Nephron (organoid): ENCODE measurements around the gene ABCB9.

Source experiments
- H3K27ac Mint-ChIP-seq, 3 experiments: 2 replicates each; pipeline ENCODE4 v1.8.0; 2020; ENCODE audit warnings: mixed read lengths in 3 of 3, mild to moderate bottlenecking in 2 of 3, moderate library complexity in 1 of 3
- H3K27me3 Mint-ChIP-seq: 2 replicates; pipeline ENCODE4 v1.8.0; 2021; ENCODE audit warnings: low read depth, mild to moderate bottlenecking, moderate library complexity, mixed read lengths
- H3K36me3 Mint-ChIP-seq: 2 replicates; pipeline ENCODE4 v1.8.0; 2020; ENCODE audit warnings: low read depth, mixed read lengths
- H3K4me1 Mint-ChIP-seq: 2 replicates; pipeline ENCODE4 v1.8.0; 2020; ENCODE audit warnings: mixed read lengths
- H3K4me3 Mint-ChIP-seq, 3 experiments: 2 replicates each; pipeline ENCODE4 v1.8.0; 2020; ENCODE audit warnings: mild to moderate bottlenecking in 3 of 3, mixed read lengths in 3 of 3, moderate library complexity in 2 of 3
- H3K9me3 Mint-ChIP-seq: 2 replicates; pipeline ENCODE4 v1.8.0; 2020; ENCODE audit warnings: mixed read lengths
- TF ChIP-seq, protein P1 (sequence below), 3 experiments: fragments of 200-600 bp; sonication (generic); IDR thresholded peaks; one replicate each; pipeline ENCODE4 v1.5.0; 2021; ENCODE audit warnings: antibody characterized with exemption in 3 of 3; ENCODE audit not compliant: unreplicated experiment in 3 of 3

ABCB9 gene

DNA sequence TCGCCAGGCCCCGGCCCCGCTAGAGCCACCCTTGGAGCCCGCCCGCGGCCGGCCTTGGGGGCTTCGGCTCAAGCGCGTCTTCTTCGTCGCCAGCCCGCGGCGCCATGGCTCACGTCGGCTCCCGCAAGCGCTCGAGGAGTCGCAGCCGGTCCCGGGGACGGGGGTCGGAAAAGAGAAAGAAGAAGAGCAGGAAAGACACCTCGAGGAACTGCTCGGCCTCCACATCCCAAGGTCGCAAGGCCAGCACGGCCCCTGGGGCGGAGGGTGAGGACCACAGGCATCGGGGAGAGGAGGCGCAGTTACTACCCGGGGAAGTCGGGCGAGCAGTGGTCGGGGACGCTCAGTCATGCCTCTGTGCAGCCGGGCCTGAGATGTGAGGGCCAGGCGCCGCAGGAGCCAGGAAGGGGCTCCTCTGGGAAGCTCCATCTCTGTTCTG lies 14.8 kb upstream of the ABCB9 start:
- TF ChIP-seq, protein P1, sequence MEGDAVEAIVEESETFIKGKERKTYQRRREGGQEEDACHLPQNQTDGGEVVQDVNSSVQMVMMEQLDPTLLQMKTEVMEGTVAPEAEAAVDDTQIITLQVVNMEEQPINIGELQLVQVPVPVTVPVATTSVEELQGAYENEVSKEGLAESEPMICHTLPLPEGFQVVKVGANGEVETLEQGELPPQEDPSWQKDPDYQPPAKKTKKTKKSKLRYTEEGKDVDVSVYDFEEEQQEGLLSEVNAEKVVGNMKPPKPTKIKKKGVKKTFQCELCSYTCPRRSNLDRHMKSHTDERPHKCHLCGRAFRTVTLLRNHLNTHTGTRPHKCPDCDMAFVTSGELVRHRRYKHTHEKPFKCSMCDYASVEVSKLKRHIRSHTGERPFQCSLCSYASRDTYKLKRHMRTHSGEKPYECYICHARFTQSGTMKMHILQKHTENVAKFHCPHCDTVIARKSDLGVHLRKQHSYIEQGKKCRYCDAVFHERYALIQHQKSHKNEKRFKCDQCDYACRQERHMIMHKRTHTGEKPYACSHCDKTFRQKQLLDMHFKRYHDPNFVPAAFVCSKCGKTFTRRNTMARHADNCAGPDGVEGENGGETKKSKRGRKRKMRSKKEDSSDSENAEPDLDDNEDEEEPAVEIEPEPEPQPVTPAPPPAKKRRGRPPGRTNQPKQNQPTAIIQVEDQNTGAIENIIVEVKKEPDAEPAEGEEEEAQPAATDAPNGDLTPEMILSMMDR (IDR thresholded peaks at IDR 0.05; ENCODE audit: unreplicated experiment in 3 of 3): no peak
- Mint-ChIP-seq H3K27me3 (no peaks in the 10 kb centered on the region), H3K27ac (peak overlapping the region in 2 of 3 experiments; percentile 37 to 39), H3K9me3 (no peaks in the 10 kb centered on the region), H3K4me3 (peak overlapping the region; percentile 90 to 93 (median 91)), H3K36me3 (no peaks in the 10 kb centered on the region), H3K4me1 (peaks cover 45% of the 10 kb centered on the region)

DNA sequence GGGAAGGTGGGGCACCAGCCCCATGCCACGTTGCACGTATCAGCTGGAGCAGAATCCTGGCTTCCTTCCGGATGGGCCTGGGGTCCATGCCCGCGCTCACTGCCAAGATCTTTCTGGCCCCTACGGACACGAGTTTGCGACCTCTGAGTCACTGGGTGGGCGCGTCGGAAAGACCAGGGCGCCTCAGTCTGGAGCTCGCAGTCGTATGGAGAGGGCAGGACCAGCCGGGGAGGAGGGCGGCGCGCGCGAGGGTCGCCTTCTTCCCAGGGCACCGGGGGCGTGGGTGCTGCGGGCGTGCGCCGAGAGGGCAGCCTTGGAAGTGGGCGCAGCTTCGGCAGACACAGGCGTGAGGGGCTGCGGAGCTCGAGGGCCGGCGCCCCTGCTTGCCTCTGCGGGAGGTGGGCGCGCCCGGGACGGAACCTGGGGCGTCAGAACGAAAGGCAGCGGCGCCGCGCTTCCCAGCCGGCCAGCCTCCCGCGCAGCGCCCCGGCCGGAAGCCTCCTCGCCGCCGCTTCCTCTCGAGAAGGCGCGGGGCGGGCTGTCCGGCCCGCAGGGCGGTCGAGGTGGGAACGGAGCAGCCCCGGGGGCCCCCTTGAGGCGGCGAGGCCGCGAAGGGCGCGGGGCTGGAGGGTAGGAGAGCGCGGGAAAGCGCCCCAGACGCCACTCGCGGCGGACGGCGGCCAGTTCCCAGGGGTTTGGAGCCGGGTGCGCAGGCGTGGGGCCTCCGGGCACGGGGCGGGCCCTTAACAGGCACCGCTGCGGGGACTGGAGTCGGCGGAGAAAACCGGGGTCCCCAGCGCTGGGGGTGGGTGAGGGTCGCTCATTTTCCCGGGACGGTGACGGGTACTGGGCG lies 14.1 kb upstream of the ABCB9 start, which contains the start of gene ARL6IP4:
ARL6IP4 (plus strand) TSS at position 499 of the 853 bp plus-strand sequence. CDS start 459 bp downstream, outside the sequence.
- Mint-ChIP-seq H3K27me3 (no peaks in the 10 kb centered on the region), H3K4me1 (peaks cover 48% of the 10 kb centered on the region), H3K27ac (peak within 1 kb of the TSS; percentile 86 to 97 (median 87)), H3K36me3 (no peaks in the 10 kb centered on the region), H3K9me3 (no peaks in the 10 kb centered on the region), H3K4me3 (peak within 1 kb of the TSS; percentile 91 to 94 (median 93))
- TF ChIP-seq, protein P1 (IDR thresholded peaks at IDR 0.05; ENCODE audit: unreplicated experiment in 3 of 3): no peak

DNA sequence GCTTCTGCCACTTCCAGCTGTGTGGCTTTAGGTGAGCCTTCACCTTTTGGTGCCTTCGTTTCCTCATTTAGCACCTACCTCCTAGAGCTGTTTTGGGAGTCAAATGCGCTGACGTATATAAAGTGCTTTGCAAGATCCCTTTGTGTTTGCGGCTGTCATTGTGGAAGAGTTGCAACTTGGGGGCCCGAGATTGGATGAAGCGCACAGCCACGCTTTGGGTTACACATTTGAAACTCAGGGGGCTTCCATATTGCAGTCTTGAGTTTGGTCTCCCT lies 13.6 kb upstream of the ABCB9 start:
- Mint-ChIP-seq H3K27me3 (no peaks in the 10 kb centered on the region), H3K27ac (peak overlapping the region; percentile 86 to 97 (median 87)), H3K36me3 (no peaks in the 10 kb centered on the region), H3K4me1 (peaks cover 47% of the 10 kb centered on the region), H3K4me3 (peak overlapping the region; percentile 91 to 94 (median 93)), H3K9me3 (no peaks in the 10 kb centered on the region)
- TF ChIP-seq, protein P1 (IDR thresholded peaks at IDR 0.05; ENCODE audit: unreplicated experiment in 3 of 3): no peak

DNA sequence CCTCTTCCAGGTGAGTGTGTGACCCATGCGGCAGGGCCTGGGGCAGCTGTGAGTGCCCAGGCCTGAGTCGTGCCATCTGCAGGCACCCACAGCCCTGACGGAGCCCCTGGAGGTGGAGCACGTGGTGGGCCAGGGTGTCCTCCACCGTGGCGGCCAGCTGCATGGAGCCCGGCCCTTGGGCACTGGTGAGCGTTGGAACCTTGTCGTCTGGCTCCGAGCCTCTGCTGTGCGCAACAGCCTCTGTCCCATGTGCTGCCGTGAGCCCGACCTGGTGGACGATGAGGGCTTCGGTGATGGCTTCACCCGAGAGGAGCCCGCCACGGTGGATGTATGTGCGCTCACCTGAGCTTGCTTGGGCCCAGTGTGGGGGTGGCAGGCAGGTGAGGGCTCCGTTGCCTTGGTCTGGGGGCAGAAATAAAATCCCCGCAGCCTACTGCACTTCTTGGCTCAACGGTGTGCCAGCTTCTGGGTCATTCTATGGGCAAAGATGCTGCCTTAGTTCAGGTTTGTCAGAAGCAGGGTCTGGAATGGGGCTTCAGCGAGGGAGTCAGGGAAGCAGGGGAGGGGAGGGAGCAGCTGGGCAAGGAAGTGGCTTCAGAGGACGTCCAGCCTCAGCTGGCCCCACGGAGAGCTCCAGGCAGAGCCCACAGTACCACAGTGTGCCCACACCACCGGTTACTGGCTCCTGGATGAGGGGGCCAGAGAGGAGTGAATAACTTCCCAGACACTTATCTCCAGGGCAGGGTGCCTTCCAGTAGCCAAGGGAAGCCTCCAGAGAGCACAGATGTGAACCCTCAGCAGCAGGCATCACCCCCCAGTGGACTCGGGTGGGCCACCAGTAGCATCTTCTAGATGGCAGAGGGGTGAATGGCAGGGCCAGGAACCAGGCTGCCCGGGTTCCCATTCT lies 13.0 kb upstream of the ABCB9 start:
- TF ChIP-seq, protein P1 (IDR thresholded peaks at IDR 0.05; ENCODE audit: unreplicated experiment in 3 of 3): no peak
- Mint-ChIP-seq H3K4me3 (peak overlapping the region; percentile 91 to 94 (median 93)), H3K27ac (peak overlapping the region; percentile 86 to 97 (median 87)), H3K36me3 (no peaks in the 10 kb centered on the region), H3K9me3 (no peaks in the 10 kb centered on the region), H3K4me1 (peaks cover 42% of the 10 kb centered on the region), H3K27me3 (no peaks in the 10 kb centered on the region)

DNA sequence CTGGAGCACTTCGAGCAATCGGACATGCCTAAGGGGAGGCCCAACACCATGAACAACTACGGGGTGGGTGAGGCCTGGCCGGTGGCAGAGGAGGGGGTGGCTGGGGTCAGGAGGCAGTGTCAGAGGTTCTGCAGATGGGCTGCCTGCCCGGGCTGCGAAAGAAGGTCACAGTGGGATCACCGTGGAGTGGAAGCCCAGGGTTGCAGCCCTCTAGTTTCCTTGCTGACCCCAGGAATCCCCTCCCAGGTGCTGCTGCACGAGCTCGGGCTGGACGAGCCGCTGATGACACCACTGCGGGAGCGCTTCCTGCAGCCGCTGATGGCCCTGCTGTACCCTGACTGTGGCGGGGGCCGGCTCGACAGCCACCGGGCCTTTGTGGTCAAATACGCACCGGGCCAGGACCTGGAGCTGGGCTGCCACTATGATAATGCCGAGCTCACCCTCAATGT lies 12.3 kb upstream of the ABCB9 start:
- Mint-ChIP-seq H3K27me3 (no peaks in the 10 kb centered on the region), H3K9me3 (no peaks in the 10 kb centered on the region), H3K4me1 (peaks cover 39% of the 10 kb centered on the region), H3K36me3 (no peaks in the 10 kb centered on the region), H3K4me3 (peak overlapping the region; percentile 76 to 97 (median 76)), H3K27ac (no peak overlapping the region)
- TF ChIP-seq, protein P1 (IDR thresholded peaks at IDR 0.05; ENCODE audit: unreplicated experiment in 3 of 3): no peak
